Neutrophil (primary cell): Measurements from ENCODE around the gene HSP90AA1.

ENCODE experiments used
- H3K27ac ChIP-seq: fragments of 200-600 bp; sonication (generic); 2 replicates; pipeline ENCODE4 v1.5.1; 2016; ENCODE audit warnings: mild to moderate bottlenecking, moderate library complexity
- H3K27me3 ChIP-seq: fragments of 200-600 bp; sonication (generic); 2 replicates; pipeline ENCODE4 v1.6.0; 2016; ENCODE audit warnings: mild to moderate bottlenecking
- H3K36me3 ChIP-seq: fragments of 200-600 bp; sonication (generic); 2 replicates; pipeline ENCODE4 v1.5.1; 2017
- H3K4me1 ChIP-seq, 2 experiments: fragments of 200-600 bp in 1 of 2; sonication (generic) in 1 of 2; 1 replicate in 1 of 2; 2 replicates in 1 of 2; pipeline versions ENCODE4 v1.5.1 to v1.6.1; 2013 to 2016; ENCODE audit warnings: low read depth in 1 of 2, low read length in 1 of 2, mild to moderate bottlenecking in 1 of 2, moderate library complexity in 1 of 2; ENCODE audit not compliant: control insufficient read depth in 1 of 2, insufficient read depth in 1 of 2
- H3K4me3 ChIP-seq, 2 experiments: fragments of 200-600 bp in 1 of 2; sonication (generic) in 1 of 2; 1 replicate in 1 of 2; 2 replicates in 1 of 2; pipeline ENCODE4 v1.5.1; 2013 to 2016; ENCODE audit warnings: low read depth in 1 of 2, low read length in 1 of 2, mild to moderate bottlenecking in 1 of 2, moderate library complexity in 1 of 2
- H3K9me3 ChIP-seq: fragments of 200-600 bp; sonication (generic); 2 replicates; pipeline ENCODE4 v1.5.1; 2016
- TF ChIP-seq, protein P1 (sequence below): fragments of 200-600 bp; sonication (generic); IDR thresholded peaks from 2 replicates; pipeline ENCODE4 v1.5.1; 2016; ENCODE audit warnings: antibody characterized with exemption

The HSP90AA1 gene

DNA sequence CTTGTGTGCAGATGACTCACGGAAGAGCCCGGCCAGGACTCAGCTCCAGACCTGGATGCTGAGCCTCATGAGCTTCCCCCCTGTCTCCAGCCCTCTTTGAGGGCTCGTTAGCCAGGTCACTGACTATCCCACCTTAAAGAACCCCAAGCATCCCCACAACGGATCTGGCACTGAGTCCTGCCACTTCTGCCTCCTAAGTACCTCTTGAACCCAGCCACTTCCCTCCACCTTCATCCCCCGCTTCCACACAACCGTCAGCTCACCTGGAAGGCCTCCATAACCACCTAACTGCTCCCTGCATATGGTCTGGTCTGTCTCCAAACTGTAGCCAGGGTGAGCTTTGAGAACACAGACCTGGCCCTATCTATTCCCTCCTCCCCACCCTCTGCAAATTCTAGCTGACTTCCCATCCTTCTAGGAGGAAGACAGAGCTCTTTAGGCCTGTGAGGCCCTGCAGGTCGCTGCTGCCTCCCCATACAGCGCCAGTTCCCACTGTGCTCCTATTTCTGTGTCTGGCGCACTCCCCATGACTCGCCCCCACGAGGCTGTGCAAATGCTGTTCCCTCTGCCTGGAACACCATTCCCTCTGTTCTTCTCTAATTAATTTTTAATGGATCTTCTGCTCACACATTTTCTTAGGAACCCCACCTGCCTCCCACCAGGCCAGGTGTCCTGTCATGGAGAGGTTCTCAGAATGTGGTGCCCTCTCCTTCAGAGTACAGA, 2.9 kb upstream of the HSP90AA1 start:
- Histone ChIP-seq H3K27ac (no peak overlapping the region), H3K36me3 (peaks cover 9% of the 10 kb centered on the region), H3K4me1 (peaks cover 25 to 26% of the 10 kb centered on the region in 2 experiments), H3K4me3 (no peak overlapping the region), H3K27me3 (peaks cover 8% of the 10 kb centered on the region), H3K9me3 (no peaks in the 10 kb centered on the region)
- TF ChIP-seq, protein P1, sequence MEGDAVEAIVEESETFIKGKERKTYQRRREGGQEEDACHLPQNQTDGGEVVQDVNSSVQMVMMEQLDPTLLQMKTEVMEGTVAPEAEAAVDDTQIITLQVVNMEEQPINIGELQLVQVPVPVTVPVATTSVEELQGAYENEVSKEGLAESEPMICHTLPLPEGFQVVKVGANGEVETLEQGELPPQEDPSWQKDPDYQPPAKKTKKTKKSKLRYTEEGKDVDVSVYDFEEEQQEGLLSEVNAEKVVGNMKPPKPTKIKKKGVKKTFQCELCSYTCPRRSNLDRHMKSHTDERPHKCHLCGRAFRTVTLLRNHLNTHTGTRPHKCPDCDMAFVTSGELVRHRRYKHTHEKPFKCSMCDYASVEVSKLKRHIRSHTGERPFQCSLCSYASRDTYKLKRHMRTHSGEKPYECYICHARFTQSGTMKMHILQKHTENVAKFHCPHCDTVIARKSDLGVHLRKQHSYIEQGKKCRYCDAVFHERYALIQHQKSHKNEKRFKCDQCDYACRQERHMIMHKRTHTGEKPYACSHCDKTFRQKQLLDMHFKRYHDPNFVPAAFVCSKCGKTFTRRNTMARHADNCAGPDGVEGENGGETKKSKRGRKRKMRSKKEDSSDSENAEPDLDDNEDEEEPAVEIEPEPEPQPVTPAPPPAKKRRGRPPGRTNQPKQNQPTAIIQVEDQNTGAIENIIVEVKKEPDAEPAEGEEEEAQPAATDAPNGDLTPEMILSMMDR: no peak

DNA sequence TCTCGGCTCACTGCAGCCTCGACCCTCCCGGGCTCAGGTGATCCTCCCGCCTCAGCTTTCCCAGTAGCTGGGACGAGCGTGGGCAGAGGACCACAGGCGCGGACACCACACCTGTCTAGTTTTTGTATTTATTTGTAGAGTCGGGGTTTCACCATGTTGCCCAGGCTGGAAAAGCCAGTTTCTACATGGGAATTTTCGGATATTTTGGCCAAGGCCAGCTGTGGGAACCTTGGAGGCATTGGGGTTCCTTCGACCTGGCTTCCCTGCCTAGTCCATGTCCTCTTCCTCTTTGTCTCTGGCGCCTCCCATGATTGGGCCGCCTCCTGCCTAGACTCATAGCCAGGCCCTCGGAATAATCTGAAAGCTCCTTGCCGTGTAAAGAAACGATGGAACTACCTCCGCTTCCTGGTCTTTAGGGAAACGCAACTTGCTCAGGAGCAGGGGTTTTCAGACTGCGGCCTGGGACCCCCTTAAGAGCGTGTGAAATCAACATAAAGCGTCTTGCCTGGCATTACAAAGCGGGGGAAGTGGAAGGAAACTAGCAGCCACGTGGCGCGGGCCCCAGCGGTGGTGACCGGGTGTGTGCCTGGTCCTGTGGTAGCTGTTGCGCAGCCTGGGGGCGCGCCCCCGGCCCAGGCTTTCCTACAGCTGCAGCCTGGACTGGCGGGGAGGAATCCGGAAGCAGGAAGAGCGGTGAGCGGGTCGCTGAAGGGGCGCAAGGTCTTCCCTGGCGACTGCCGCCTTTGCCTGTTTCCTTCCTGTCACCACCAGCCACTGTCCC, 1.4 kb upstream of the HSP90AA1 start:
- TF ChIP-seq, protein P1: no peak
- H3K27me3 ChIP-seq: no peaks in the 10 kb centered on the region
- peaks cover 25% of the 10 kb centered on the region for H3K36me3 ChIP-seq
- H3K27ac ChIP-seq: peak overlapping the region; percentile 70
- no peaks in the 10 kb centered on the region for H3K9me3 ChIP-seq
- peaks cover 25 to 30% of the 10 kb centered on the region in 2 experiments for H3K4me1 ChIP-seq
- H3K4me3 ChIP-seq: peak overlapping the region; percentile 94 to 99

DNA sequence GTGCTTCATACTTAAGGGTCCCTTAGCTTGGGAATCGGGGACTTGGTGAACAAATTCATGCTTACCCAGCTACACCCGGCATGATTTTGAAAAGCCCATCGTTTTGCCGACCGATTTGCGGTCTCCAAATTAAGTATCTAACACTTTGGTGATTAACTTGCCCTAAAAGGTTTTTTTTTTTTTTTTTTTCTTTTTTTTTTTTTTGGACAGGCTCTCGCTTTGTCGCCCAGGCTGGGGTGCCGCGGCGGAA, 843 bp upstream of the HSP90AA1 start:
- H3K27ac ChIP-seq: peak overlapping the region; percentile 92
- peaks cover 30% of the 10 kb centered on the region for H3K36me3 ChIP-seq
- TF ChIP-seq, protein P1: no peak
- H3K27me3 ChIP-seq: no peaks in the 10 kb centered on the region
- peaks cover 25 to 30% of the 10 kb centered on the region in 2 experiments for H3K4me1 ChIP-seq
- H3K4me3 ChIP-seq: peak overlapping the region; percentile 94 to 99
- no peaks in the 10 kb centered on the region for H3K9me3 ChIP-seq

DNA sequence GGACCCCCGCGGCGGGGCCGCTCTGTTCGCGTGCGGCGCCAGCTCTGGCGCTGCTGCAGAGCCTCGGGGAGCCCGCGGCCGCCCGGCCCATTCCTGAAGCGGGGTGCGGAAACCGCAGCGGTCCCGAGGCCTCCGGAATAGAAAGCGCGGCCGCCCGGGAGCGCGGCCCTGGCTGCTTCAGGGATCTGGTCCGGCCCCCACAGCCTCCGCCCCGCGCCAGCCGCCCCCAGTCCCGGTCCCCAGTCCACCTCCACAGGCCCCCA, 204 bp downstream of the HSP90AA1 start:
- H3K27ac ChIP-seq: peak overlapping the region; percentile 92
- peaks cover 40% of the 10 kb centered on the region for H3K36me3 ChIP-seq
- H3K4me1 ChIP-seq: peaks cover 25 to 30% of the 10 kb centered on the region in 2 experiments
- H3K27me3 ChIP-seq: no peaks in the 10 kb centered on the region
- TF ChIP-seq, protein P1: no peak
- no peaks in the 10 kb centered on the region for H3K9me3 ChIP-seq
- H3K4me3 ChIP-seq: peak overlapping the region; percentile 94 to 99

DNA sequence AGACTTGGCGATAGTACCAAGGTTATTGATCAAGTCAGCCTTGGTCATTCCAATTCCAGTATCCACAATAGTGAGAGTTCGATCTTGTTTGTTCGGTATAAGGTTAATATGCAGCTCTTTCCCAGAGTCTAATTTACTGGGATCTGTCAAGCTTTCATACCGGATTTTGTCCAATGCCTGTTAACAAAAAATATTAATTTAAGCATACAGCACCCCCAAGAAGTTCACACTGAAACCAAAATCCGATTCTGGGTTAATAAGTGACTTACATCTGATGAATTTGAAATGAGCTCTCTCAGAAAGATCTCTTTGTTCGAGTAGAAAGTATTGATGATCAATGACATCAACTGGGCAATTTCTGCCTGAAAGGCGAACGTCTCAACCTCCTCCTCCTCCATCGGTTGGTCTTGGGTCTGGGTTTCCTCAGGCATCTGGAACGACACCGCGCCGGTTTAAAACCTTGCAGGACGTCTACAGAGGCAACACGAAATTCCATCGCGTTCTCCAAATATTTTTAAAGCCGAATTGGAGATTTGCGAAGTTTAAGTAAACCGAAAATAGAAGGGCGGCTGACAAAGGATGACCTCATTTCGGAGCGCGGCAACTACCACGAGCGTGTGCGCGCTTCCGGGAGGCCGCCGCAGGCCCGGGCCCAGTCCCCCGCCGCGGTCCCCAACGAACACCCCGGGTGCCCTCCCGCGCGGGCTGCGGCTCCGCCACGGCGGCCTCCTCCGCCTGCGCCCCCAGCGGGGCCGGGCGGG, 716 bp downstream of the HSP90AA1 start:
- TF ChIP-seq, protein P1: no peak
- Histone ChIP-seq H3K9me3 (no peaks in the 10 kb centered on the region), H3K36me3 (peaks cover 46% of the 10 kb centered on the region), H3K27ac (peak overlapping the region; percentile 92), H3K4me3 (peak overlapping the region; percentile 94 to 99), H3K27me3 (no peaks in the 10 kb centered on the region), H3K4me1 (peaks cover 25 to 30% of the 10 kb centered on the region in 2 experiments)
